H1 (cell line): Measurements from ENCODE around the gene ATP2B1. TPM values are rescaled to one million over a fixed set of nuclear protein-coding genes. Genes with fewer than 3 reads are reported as not detected.

ENCODE experiments used
- CTCF ChIA-PET: fragments of 300-600 bp; sonication (Branson Sonifier 250); formaldehyde crosslinking; loops from one replicate; lab custom pipeline; 2021; ENCODE audit not compliant: partially characterized antibody; lab: Charles Lee
- POLR2A ChIA-PET: fragments of 300-600 bp; sonication (Branson Sonifier 250); formaldehyde crosslinking; loops from one replicate; lab custom pipeline; 2021; ENCODE audit warnings: inconsistent platforms; ENCODE audit not compliant: partially characterized antibody; lab: Charles Lee
- DNase-seq, 2 experiments: peaks; one replicate each; pipeline versions ENCODE4 v3.0.0 to v3.0.0-alpha.2; 2010 to 2022; ENCODE audit warnings: low spot score in 2 of 2, low read depth in 1 of 2, mixed read lengths in 1 of 2
- FAIRE-seq: peaks from 2 replicates; lab custom pipeline; 2011; peaks lifted over from hg19 to GRCh38; lab: Jason Lieb, UNC
- H2AFZ ChIP-seq: 2 replicates; pipeline ENCODE4 v1.8.1; 2012; ENCODE audit warnings: low read length, inconsistent platforms
- H2AK5ac ChIP-seq: 2 replicates; pipeline ENCODE4 v1.6.1; 2013; ENCODE audit warnings: low read depth, low read length
- H2BK120ac ChIP-seq: replicated peaks from 2 replicates; pipeline ENCODE3; 2013; ENCODE audit warnings: low read depth, low read length, inconsistent platforms
- H2BK12ac ChIP-seq: 2 replicates; pipeline ENCODE4 v1.6.1; 2013; ENCODE audit warnings: low read depth, low read length
- H2BK15ac ChIP-seq: 2 replicates; pipeline ENCODE4 v1.6.1; 2013; ENCODE audit warnings: low read length
- H2BK20ac ChIP-seq: 2 replicates; pipeline ENCODE4 v1.6.1; 2013; ENCODE audit warnings: low read length
- H2BK5ac ChIP-seq: 2 replicates; pipeline ENCODE4 v1.6.1; 2013; ENCODE audit warnings: low read depth, low read length
- H3K14ac ChIP-seq: 2 replicates; pipeline ENCODE4 v1.6.1; 2013; ENCODE audit warnings: inconsistent platforms; ENCODE audit not compliant: insufficient read length
- H3K18ac ChIP-seq: 2 replicates; pipeline ENCODE4 v1.6.1; 2013; ENCODE audit warnings: low read length; ENCODE audit errors: extremely low read depth
- H3K23ac ChIP-seq: 2 replicates; pipeline ENCODE4 v1.6.1; 2013; ENCODE audit warnings: inconsistent platforms; ENCODE audit not compliant: insufficient read length
- H3K23me2 ChIP-seq: 2 replicates; pipeline ENCODE4 v1.6.1; 2013; ENCODE audit warnings: low read depth, low read length
- H3K27ac ChIP-seq: 2 replicates; pipeline ENCODE4 v1.6.1; 2011; ENCODE audit warnings: low read depth, low read length, inconsistent platforms
- H3K27me3 ChIP-seq, 4 experiments: replicated peaks in 1 of 4; 1 replicate in 1 of 4; 2 replicates in 3 of 4; pipeline versions ENCODE4 v1.6.1 to v1.8.1; 2011 to 2013; ENCODE audit warnings: low read length in 3 of 4, mild to moderate bottlenecking in 3 of 4, inconsistent platforms in 2 of 4, mixed read lengths in 2 of 4, moderate library complexity in 1 of 4; ENCODE audit not compliant: control insufficient read depth in 3 of 4, insufficient read depth in 3 of 4; ENCODE audit errors: extremely low read depth in 1 of 4
- H3K36me3 ChIP-seq, 4 experiments: 2 replicates each; pipeline versions ENCODE4 v1.6.1 to v1.8.1; 2011 to 2013; ENCODE audit warnings: mild to moderate bottlenecking in 4 of 4, low read length in 3 of 4, moderate library complexity in 2 of 4, control low read depth in 1 of 4, inconsistent platforms in 1 of 4; ENCODE audit not compliant: insufficient read depth in 4 of 4, control insufficient read depth in 2 of 4
- H3K4ac ChIP-seq: replicated peaks from 2 replicates; pipeline ENCODE3; 2013; ENCODE audit warnings: low read length, low read depth, mixed read lengths, inconsistent platforms; ENCODE audit not compliant: insufficient read length
- H3K4me1 ChIP-seq, 4 experiments: replicated peaks in 1 of 4; 1 replicate in 1 of 4; 2 replicates in 3 of 4; pipeline versions ENCODE4 v1.6.1 to v1.8.1; 2011 to 2013; ENCODE audit warnings: low read length in 3 of 4, inconsistent platforms in 2 of 4, mixed read lengths in 1 of 4; ENCODE audit not compliant: insufficient read depth in 4 of 4, control insufficient read depth in 3 of 4
- H3K4me2 ChIP-seq, 2 experiments: 2 replicates each; pipeline versions ENCODE4 v1.6.1 to v1.8.1; 2011 to 2013; ENCODE audit warnings: low read depth in 2 of 2, low read length in 2 of 2, control low read depth in 1 of 2, inconsistent platforms in 1 of 2, mild to moderate bottlenecking in 1 of 2; ENCODE audit not compliant: insufficient read depth in 1 of 2
- H3K4me3 ChIP-seq, 4 experiments: fragments of 200-600, 300-600 bp in 1 of 4; sonication (generic), shearing (Covaris generic), sonication (Bioruptor Twin) in 1 of 4; 2 replicates each; pipeline versions ENCODE4 v1.5.1 to v1.8.1; 2011 to 2016; ENCODE audit warnings: low read length in 4 of 4, low read depth in 3 of 4, control low read depth in 2 of 4, inconsistent platforms in 2 of 4, mild to moderate bottlenecking in 2 of 4, mixed read lengths in 1 of 4, moderate library complexity in 1 of 4; ENCODE audit not compliant: insufficient read depth in 2 of 4; ENCODE audit errors: extremely low read depth in 1 of 4
- H3K56ac ChIP-seq: replicated peaks from 2 replicates; pipeline ENCODE3; 2013; ENCODE audit warnings: low read depth, mild to moderate bottlenecking, mixed read lengths, low read length, inconsistent platforms; ENCODE audit not compliant: insufficient read length
- H3K79me1 ChIP-seq: 2 replicates; pipeline ENCODE4 v1.6.1; 2013; ENCODE audit warnings: low read depth, low read length, control low read depth
- H3K79me2 ChIP-seq, 2 experiments: 2 replicates each; pipeline versions ENCODE4 v1.6.1 to v1.8.1; 2012 to 2013; ENCODE audit warnings: low read length in 2 of 2, mild to moderate bottlenecking in 2 of 2, inconsistent platforms in 1 of 2; ENCODE audit not compliant: insufficient read depth in 2 of 2, control insufficient read depth in 1 of 2
- H3K9ac ChIP-seq, 4 experiments: replicated peaks in 1 of 4; 1 replicate in 1 of 4; 2 replicates in 3 of 4; pipeline versions ENCODE4 v1.6.1 to v1.8.1; 2011 to 2013; ENCODE audit warnings: low read depth in 3 of 4, low read length in 3 of 4, control low read depth in 2 of 4, mild to moderate bottlenecking in 2 of 4, moderate library complexity in 2 of 4, inconsistent platforms in 1 of 4; ENCODE audit errors: extremely low read depth in 1 of 4
- H3K9me3 ChIP-seq, 2 experiments: 2 replicates each; pipeline versions ENCODE4 v1.6.1 to v1.8.1; 2012 to 2013; ENCODE audit warnings: mild to moderate bottlenecking in 2 of 2, moderate library complexity in 2 of 2, control low read depth in 1 of 2, inconsistent platforms in 1 of 2, low read depth in 1 of 2, low read length in 1 of 2, mixed read lengths in 1 of 2; ENCODE audit not compliant: insufficient read depth in 2 of 2
- H4K20me1 ChIP-seq, 2 experiments: replicated peaks in 1 of 2; 2 replicates each; pipeline versions ENCODE3 to v1.8.1; 2011 to 2013; ENCODE audit warnings: inconsistent platforms in 2 of 2, low read length in 2 of 2, mild to moderate bottlenecking in 1 of 2; ENCODE audit not compliant: insufficient read depth in 2 of 2, control insufficient read depth in 1 of 2
- H4K5ac ChIP-seq: 2 replicates; pipeline ENCODE4 v1.6.1; 2013; ENCODE audit warnings: low read length, low read depth, mixed read lengths, inconsistent platforms; ENCODE audit not compliant: insufficient read length
- H4K8ac ChIP-seq: 2 replicates; pipeline ENCODE4 v1.8.0; 2013; ENCODE audit warnings: mild to moderate bottlenecking, moderate library complexity, low read length, inconsistent platforms; ENCODE audit not compliant: insufficient read depth; ENCODE audit errors: extremely low read depth
- H4K91ac ChIP-seq: replicated peaks from 2 replicates; pipeline ENCODE3; 2013; ENCODE audit warnings: low read length, mixed read lengths, inconsistent platforms; ENCODE audit not compliant: insufficient read length
- RXRA ChIP-seq: IDR thresholded peaks from 2 replicates; pipeline ENCODE4 v1.6.1; 2011; ENCODE audit warnings: low read depth, mild to moderate bottlenecking, low read length, moderate library complexity; ENCODE audit not compliant: insufficient read depth
- WGBS, 2 experiments: shearing (Covaris generic) in 1 of 2; methylation state at CpG; one replicate each; pipeline versions ENCODE4 v1.1.6 to v1.1.7; 2013 to 2015; ENCODE audit warnings: low lambda C conversion rate in 2 of 2, mixed read lengths in 2 of 2, inconsistent platforms in 1 of 2, low coverage in 1 of 2, missing lambda C conversion rate in 1 of 2; ENCODE audit not compliant: insufficient replicate concordance in 2 of 2, insufficient coverage in 1 of 2, insufficient read length in 1 of 2; ENCODE audit errors: extremely low coverage in 1 of 2, missing lambda C conversion rate in 1 of 2; 5-methylcytosine and 5-hydroxymethylcytosine counted together
- polyA plus RNA-seq, 7 experiments: library from polyadenylated mRNA; depleted of rRNA in 3 of 7; stranded (reverse) in 5 of 7; unstranded in 2 of 7; fragments of >200 nt in 5 of 7; fragments of 200-250 nt in 2 of 7; gene quantifications; 1 replicate in 5 of 7; 2 replicates in 1 of 7; 4 replicates in 1 of 7; pipeline versions ENCODE4 v1.2.1 to v1.2.3, GENCODE V29; 2011 to 2013; ENCODE audit warnings: missing spikeins in 2 of 7, mixed read lengths in 2 of 7
- total RNA-seq: library from RNA; stranded (reverse); fragmentation: NEBNext Ultra II Directional; extraction: Animal tissue kit (Norgen Biotek cat#: 25700); gene quantifications from 2 replicates; pipeline ENCODE4 v1.2.1, GENCODE V29; 2021

The ATP2B1 gene
- total and polyA plus RNA-seq, 2 of the 8 experiments (the other 6 are each of a cell fraction or from before 2014, with no cell fraction given): 4.3 to 32.0 TPM

GRCh38 chr12:89695100-89695499 is 13.5 kb downstream of the ATP2B1 start:
- Histone ChIP-seq H3K9ac (no peak overlapping the region), H3K23me2 (no peaks in the 10 kb centered on the region), H4K91ac (no peak overlapping the region), H3K4me1 (no peaks in the 10 kb centered on the region), H3K9me3 (no peaks in the 10 kb centered on the region), H3K27ac (no peak overlapping the region), H4K8ac (no peak overlapping the region), H4K5ac (no peak overlapping the region), H2BK5ac (no peak overlapping the region), H3K36me3 (no peaks in the 10 kb centered on the region; a peak in 1 of 8 replicates), H2BK20ac (no peak overlapping the region), H2BK12ac (no peak overlapping the region), H4K20me1 (peaks cover 0 to 4% of the 10 kb centered on the region in 2 experiments), H3K27me3 (no peaks in the 10 kb centered on the region), H3K4me2 (no peak overlapping the region), H2AFZ (no peak overlapping the region), H3K14ac (no peak overlapping the region), H2BK120ac (no peak overlapping the region), H2BK15ac (no peak overlapping the region), H2AK5ac (no peak overlapping the region), H3K4me3 (no peak overlapping the region), H3K23ac (peak overlapping the region; percentile 47), H3K4ac (no peak overlapping the region), H3K18ac (no peak overlapping the region), H3K79me1 (no peaks in the 10 kb centered on the region; the same call in 1 of the 2 replicates), H3K79me2 (peaks cover 0 to 86% of the 10 kb centered on the region in 2 experiments; a peak in 2 of 4 replicates), H3K56ac (no peak overlapping the region)
- CTCF ChIA-PET: interaction anchor here (0.8 to 1.1 kb wide), 2 partner anchors 246 to 1259 kb away, joined by 3 read pairs; no protein-coding TSS in a partner anchor
- no peak for DNase-seq
- POLR2A ChIA-PET: no interaction called here
- FAIRE-seq: no peak
- WGBS, 2 experiments: 94% methylated on average over 2 of the region's 2 CpGs; no CpG with 5 or more reads in 1 of the 2 experiments
- no peak for TF ChIP-seq RXRA
